PFSK-1 (cell line): ENCODE measurements around the gene ABTB1.

Source experiments
- FOXP2 ChIP-seq: optimal IDR thresholded peaks from 2 replicates; pipeline ENCODE3; 2011; ENCODE audit warnings: borderline replicate concordance, control low read depth, inconsistent platforms; ENCODE audit not compliant: insufficient read depth; ENCODE audit errors: extremely low read length, extremely low read depth
- POLR2AphosphoS5 ChIP-seq: IDR thresholded peaks from 2 replicates; pipeline ENCODE4 v1.6.1; 2012; ENCODE audit warnings: low read depth, mild to moderate bottlenecking, control low read depth, low read length, moderate library complexity
- REST ChIP-seq, 2 experiments: IDR thresholded peaks; 2 replicates each; pipeline versions ENCODE4 v1.6.1 to v1.8.0; 2011 to 2012; ENCODE audit warnings: low read depth in 2 of 2, low read length in 2 of 2, control low read depth in 1 of 2, inconsistent platforms in 1 of 2, mild to moderate bottlenecking in 1 of 2, moderate library complexity in 1 of 2; ENCODE audit not compliant: insufficient read depth in 1 of 2
- SIN3A ChIP-seq: IDR thresholded peaks from 2 replicates; pipeline ENCODE4 v1.6.1; 2012; ENCODE audit warnings: mild to moderate bottlenecking, low read length, moderate library complexity, borderline replicate concordance; ENCODE audit not compliant: insufficient read depth
- TAF1 ChIP-seq: IDR thresholded peaks from 2 replicates; pipeline ENCODE4 v1.6.1; 2012; ENCODE audit warnings: low read length, control low read depth, borderline replicate concordance; ENCODE audit not compliant: insufficient read depth

Gene ABTB1

GRCh38 chr3:127629467-127630403 lies 43.0 kb upstream of the ABTB1 start:
- TF ChIP-seq TAF1 (no peak), FOXP2 (no peak), SIN3A (no peak), POLR2AphosphoS5 (no peak), REST (IDR thresholded peaks at IDR 0.05; ENCODE audit: insufficient read depth in 1 of 2, low read depth in 2 of 2, low read length in 2 of 2) (no peak)

GRCh38 chr3:127630811-127631714 lies 41.7 kb upstream of the ABTB1 start:
- TF ChIP-seq SIN3A (no peak), TAF1 (no peak), POLR2AphosphoS5 (no peak), FOXP2 (no peak), REST (IDR thresholded peaks at IDR 0.05; ENCODE audit: insufficient read depth in 1 of 2, low read depth in 2 of 2, low read length in 2 of 2) (no peak)

DNA sequence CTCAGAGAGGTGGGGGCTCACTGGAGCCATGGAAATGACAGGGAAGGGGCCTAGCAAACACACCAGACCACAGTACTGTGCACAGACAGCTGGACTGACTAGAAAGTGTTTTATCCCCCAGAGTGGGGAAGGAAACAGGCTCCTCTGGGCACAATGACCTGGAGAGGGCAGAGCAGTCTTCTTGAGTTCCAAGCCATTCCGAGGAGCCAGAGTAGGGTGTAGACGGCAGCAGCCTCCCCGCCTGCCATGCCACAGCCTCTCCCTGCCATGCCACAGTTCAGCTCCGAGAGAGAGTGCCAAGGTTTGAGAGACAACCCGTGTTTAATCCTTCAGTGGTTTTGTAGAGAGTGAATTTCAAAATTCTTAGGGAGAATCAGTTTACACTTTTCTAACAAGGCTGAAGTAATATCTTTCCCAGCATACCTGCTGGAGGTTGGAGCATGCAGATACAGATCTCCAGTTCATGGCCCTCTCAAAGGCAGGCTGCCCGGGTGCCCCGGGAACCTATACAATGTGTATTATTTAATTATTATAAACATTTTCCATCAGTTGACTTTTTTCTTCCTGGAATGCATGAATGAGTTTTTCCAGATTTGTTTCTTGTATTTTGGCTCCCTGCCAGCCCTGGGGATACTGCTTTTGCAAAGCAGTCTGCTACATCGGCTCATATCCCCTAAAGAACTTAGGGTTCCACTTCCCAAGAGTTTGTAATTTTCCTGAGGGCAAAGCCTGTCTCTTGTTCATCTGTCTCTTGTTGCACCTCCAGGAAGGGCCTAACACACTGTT lies 40.5 kb upstream of the ABTB1 start:
- TF ChIP-seq REST (IDR thresholded peaks at IDR 0.05; ENCODE audit: insufficient read depth in 1 of 2, low read depth in 2 of 2, low read length in 2 of 2) (no peak), FOXP2 (no peak), SIN3A (no peak)

- TF ChIP-seq FOXP2 (no peak), TAF1 (no peak), POLR2AphosphoS5 (no peak), REST (IDR thresholded peaks at IDR 0.05; ENCODE audit: insufficient read depth in 1 of 2, low read depth in 2 of 2, low read length in 2 of 2) (no peak), SIN3A (no peak)
Observed at GRCh38 chr3:127634653-127635052, 38.1 kb upstream of the ABTB1 start.
